Peyer's patch (tissue), 4 donors: ENCODE data around the gene GALP.

Source experiments
- POLR2A ChIP-seq, 2 donors: fragments of 450-650 bp; IDR thresholded peaks; one replicate each; pipeline ENCODE4 v1.5.1; 2017; ENCODE audit warnings: antibody characterized with exemption in 2 of 2, mild to moderate bottlenecking in 2 of 2, moderate library complexity in 2 of 2
- TF ChIP-seq, protein P1 (sequence below), 6 experiments: fragments of 450-650 bp in 4 of 6; fragments of 200-600 bp in 2 of 6; sonication (generic) in 1 of 6; IDR thresholded peaks; one replicate each; pipeline ENCODE4 v1.5.1; 2017 to 2019; ENCODE audit warnings: antibody characterized with exemption in 6 of 6, mild to moderate bottlenecking in 3 of 6, moderate library complexity in 1 of 6

DNA sequence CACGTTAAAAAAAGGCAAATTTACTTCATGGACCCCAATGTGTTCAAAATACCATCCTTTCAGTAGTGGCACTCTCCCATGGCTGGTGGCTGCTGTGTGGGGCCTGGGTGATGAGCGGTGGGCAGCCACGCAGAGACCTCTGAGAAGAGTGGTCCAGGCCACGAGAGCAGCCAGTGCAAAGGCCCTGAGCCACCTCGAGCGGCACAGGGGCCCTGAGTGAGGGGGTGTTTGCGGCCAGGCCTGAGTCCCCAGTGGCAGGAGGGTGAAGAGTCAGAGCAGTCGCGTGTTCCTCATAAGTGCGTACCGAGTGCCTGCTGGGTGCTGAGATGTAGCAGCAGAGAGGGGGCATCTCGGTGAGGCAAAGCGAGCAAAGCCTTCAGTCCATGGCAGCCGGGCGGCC is 27.7 kb upstream of the GALP start:
- TF ChIP-seq, protein P1, sequence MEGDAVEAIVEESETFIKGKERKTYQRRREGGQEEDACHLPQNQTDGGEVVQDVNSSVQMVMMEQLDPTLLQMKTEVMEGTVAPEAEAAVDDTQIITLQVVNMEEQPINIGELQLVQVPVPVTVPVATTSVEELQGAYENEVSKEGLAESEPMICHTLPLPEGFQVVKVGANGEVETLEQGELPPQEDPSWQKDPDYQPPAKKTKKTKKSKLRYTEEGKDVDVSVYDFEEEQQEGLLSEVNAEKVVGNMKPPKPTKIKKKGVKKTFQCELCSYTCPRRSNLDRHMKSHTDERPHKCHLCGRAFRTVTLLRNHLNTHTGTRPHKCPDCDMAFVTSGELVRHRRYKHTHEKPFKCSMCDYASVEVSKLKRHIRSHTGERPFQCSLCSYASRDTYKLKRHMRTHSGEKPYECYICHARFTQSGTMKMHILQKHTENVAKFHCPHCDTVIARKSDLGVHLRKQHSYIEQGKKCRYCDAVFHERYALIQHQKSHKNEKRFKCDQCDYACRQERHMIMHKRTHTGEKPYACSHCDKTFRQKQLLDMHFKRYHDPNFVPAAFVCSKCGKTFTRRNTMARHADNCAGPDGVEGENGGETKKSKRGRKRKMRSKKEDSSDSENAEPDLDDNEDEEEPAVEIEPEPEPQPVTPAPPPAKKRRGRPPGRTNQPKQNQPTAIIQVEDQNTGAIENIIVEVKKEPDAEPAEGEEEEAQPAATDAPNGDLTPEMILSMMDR (IDR thresholded peaks at IDR 0.05) = no peak
- no peak for TF ChIP-seq POLR2A (IDR thresholded peaks at IDR 0.05)
